ENCODE measurements around the gene SERPINF2.

DNA sequence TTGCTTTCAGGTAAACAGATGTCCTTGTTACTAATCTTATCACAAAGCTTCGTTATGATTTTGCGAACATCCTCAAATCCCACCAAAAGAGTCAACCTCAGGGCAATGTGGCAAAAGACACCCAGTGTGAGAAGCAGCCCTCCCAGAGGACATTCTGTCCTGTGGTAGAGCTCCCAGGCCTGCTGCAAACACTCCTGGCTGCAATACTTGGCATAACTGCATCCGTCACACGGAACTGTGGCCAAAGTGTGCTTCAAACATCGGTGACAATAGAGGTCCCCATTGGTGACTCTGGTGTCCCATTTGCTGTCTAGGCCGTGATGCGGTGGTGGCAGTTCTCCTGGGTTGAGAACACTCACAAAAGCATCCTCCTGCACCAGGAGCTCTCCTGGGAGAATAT lies 57.6 kb downstream of the SERPINF2 start:
- TF ChIP-seq POLR2A (IDR thresholded peaks at IDR 0.05), result no peak
- TF ChIP-seq, protein P1, sequence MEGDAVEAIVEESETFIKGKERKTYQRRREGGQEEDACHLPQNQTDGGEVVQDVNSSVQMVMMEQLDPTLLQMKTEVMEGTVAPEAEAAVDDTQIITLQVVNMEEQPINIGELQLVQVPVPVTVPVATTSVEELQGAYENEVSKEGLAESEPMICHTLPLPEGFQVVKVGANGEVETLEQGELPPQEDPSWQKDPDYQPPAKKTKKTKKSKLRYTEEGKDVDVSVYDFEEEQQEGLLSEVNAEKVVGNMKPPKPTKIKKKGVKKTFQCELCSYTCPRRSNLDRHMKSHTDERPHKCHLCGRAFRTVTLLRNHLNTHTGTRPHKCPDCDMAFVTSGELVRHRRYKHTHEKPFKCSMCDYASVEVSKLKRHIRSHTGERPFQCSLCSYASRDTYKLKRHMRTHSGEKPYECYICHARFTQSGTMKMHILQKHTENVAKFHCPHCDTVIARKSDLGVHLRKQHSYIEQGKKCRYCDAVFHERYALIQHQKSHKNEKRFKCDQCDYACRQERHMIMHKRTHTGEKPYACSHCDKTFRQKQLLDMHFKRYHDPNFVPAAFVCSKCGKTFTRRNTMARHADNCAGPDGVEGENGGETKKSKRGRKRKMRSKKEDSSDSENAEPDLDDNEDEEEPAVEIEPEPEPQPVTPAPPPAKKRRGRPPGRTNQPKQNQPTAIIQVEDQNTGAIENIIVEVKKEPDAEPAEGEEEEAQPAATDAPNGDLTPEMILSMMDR (IDR thresholded peaks at IDR 0.05), result no peak
